SK-N-SH (cell line): ENCODE data around the gene MOK. TPM values are rescaled to one million over a fixed set of nuclear protein-coding genes. Genes with fewer than 3 reads are reported as not detected.
A peak's percentile ranks its signal among the peaks of the same experiment; 100 is the strongest.

Experiments used
- CTCF ChIA-PET: fragments of 300-600, 350-600 bp; formaldehyde crosslinking; extraction: SDS; loops from one replicate; lab custom pipeline; 2021; lab: Yijun Ruan, JAX
- POLR2A ChIA-PET: fragments of 350-600 bp; sonication (Branson Sonifier 250); formaldehyde crosslinking; extraction: SDS; loops from one replicate; lab custom pipeline; 2020; ENCODE audit warnings: antibody characterized with exemption, inconsistent platforms; lab: Yijun Ruan, JAX
- DNase-seq: peaks from one replicate; pipeline ENCODE4 v3.0.0; 2012
- H2AFZ ChIP-seq: fragments of 200-600 bp; sonication (generic); 2 replicates; pipeline ENCODE4 v1.8.1; 2016; ENCODE audit warnings: antibody characterized with exemption, mild to moderate bottlenecking, low read depth
- H3F3A ChIP-seq: fragments of 200-600 bp; sonication (generic); replicated peaks from 2 replicates; pipeline ENCODE3; 2016; ENCODE audit warnings: antibody characterized with exemption, mild to moderate bottlenecking; ENCODE audit not compliant: insufficient read depth
- H3K27ac ChIP-seq, 2 experiments: fragments of 200-500 bp in 1 of 2; fragments of 200-600 bp in 1 of 2; sonication (Bioruptor generic) in 1 of 2; sonication (generic), shearing (Covaris generic) in 1 of 2; 2 replicates each; pipeline versions ENCODE4 v1.5.1 to v1.6.1; 2014 to 2016; ENCODE audit warnings: low read depth in 2 of 2, inconsistent platforms in 1 of 2, low read length in 1 of 2, mild to moderate bottlenecking in 1 of 2, mixed read lengths in 1 of 2
- H3K27me3 ChIP-seq: fragments of 200-600 bp; sonication (generic), shearing (Covaris generic); 2 replicates; pipeline ENCODE4 v1.6.1; 2016; ENCODE audit warnings: mixed run types; ENCODE audit not compliant: insufficient read depth
- H3K36me3 ChIP-seq, 2 experiments: fragments of 200-500 bp in 1 of 2; fragments of 200-600 bp in 1 of 2; sonication (Bioruptor generic) in 1 of 2; sonication (generic) in 1 of 2; replicated peaks in 1 of 2; 2 replicates each; pipeline versions ENCODE3 to v1.5.1; 2014 to 2016; ENCODE audit warnings: low read length in 1 of 2, mild to moderate bottlenecking in 1 of 2; ENCODE audit not compliant: insufficient read depth in 2 of 2, control insufficient read depth in 1 of 2
- H3K4me1 ChIP-seq, 2 experiments: fragments of 200-500 bp in 1 of 2; fragments of 200-600 bp in 1 of 2; sonication (Bioruptor generic) in 1 of 2; sonication (generic), shearing (Covaris generic) in 1 of 2; 2 replicates each; pipeline versions ENCODE4 v1.5.1 to v1.6.1; 2014 to 2016; ENCODE audit warnings: low read depth in 1 of 2, low read length in 1 of 2, mixed run types in 1 of 2; ENCODE audit not compliant: insufficient read depth in 2 of 2, control insufficient read depth in 1 of 2
- H3K4me2 ChIP-seq: fragments of 200-600 bp; sonication (generic), shearing (Covaris generic); 2 replicates; pipeline ENCODE4 v1.6.1; 2017; ENCODE audit warnings: mixed run types
- H3K4me3 ChIP-seq, 2 experiments: fragments of 200-500 bp in 1 of 2; fragments of 200-600 bp in 1 of 2; sonication (Bioruptor generic) in 1 of 2; sonication (generic), shearing (Covaris generic) in 1 of 2; 2 replicates each; pipeline versions ENCODE4 v1.5.1 to v1.8.1; 2014 to 2016; ENCODE audit warnings: low read depth in 2 of 2, inconsistent platforms in 1 of 2, low read length in 1 of 2, mild to moderate bottlenecking in 1 of 2, mixed read lengths in 1 of 2, moderate library complexity in 1 of 2
- H3K79me2 ChIP-seq: fragments of 200-600 bp; sonication (generic); 2 replicates; pipeline ENCODE4 v1.8.1; 2017; ENCODE audit warnings: mild to moderate bottlenecking; ENCODE audit not compliant: insufficient read depth
- H3K9ac ChIP-seq: fragments of 200-600 bp; sonication (generic); 2 replicates; pipeline ENCODE4 v1.6.1; 2017; ENCODE audit warnings: mixed run types
- H3K9me2 ChIP-seq: fragments of 200-600 bp; sonication (generic); 2 replicates; pipeline ENCODE4 v1.6.1; 2017; ENCODE audit warnings: mixed run types
- H3K9me3 ChIP-seq: fragments of 200-600 bp; sonication (generic); 2 replicates; pipeline ENCODE4 v1.6.1; 2017; ENCODE audit warnings: mixed run types, mild to moderate bottlenecking, moderate library complexity
- H4K20me1 ChIP-seq: fragments of 200-600 bp; sonication (generic); 2 replicates; pipeline ENCODE4 v1.6.1; 2017; ENCODE audit warnings: mild to moderate bottlenecking, mixed run types; ENCODE audit not compliant: insufficient read depth
- EZH2phosphoT487 ChIP-seq: fragments of 200-600 bp; sonication (generic); IDR thresholded peaks from 2 replicates; pipeline ENCODE4 v1.6.1; 2017; ENCODE audit warnings: low read depth, mixed run types, mild to moderate bottlenecking, antibody characterized with exemption, moderate library complexity, borderline replicate concordance
- FOXJ3 ChIP-seq: sonication (generic); formaldehyde crosslinking; IDR thresholded peaks from 2 replicates; pipeline ENCODE4 v1.5.1; 2020; ENCODE audit warnings: mild to moderate bottlenecking, missing genetic modification reagents
- FOXM1 ChIP-seq: IDR thresholded peaks from 2 replicates; pipeline ENCODE4 v1.4.0; 2012; ENCODE audit warnings: low read depth, mild to moderate bottlenecking
- NFIC ChIP-seq: IDR thresholded peaks from 2 replicates; pipeline ENCODE4 v1.4.0; 2012; ENCODE audit warnings: borderline replicate concordance
- RCOR1 ChIP-seq: fragments of 150-350 bp; IDR thresholded peaks from 2 replicates; pipeline ENCODE4 v1.6.1; 2017; ENCODE audit warnings: antibody characterized with exemption, low read length
- SMC3 ChIP-seq: IDR thresholded peaks from 2 replicates; pipeline ENCODE4 v1.6.1; 2012; ENCODE audit warnings: low read depth, low read length, improper control_type of control experiment
- TEAD4 ChIP-seq: IDR thresholded peaks from 2 replicates; pipeline ENCODE4 v1.4.0; 2012; ENCODE audit warnings: mild to moderate bottlenecking, borderline replicate concordance; ENCODE audit not compliant: insufficient read depth
- WGBS: methylation state at CpG from one replicate; pipeline ENCODE4 v1.1.6; 2017; ENCODE audit warnings: low lambda C conversion rate; 5-methylcytosine and 5-hydroxymethylcytosine counted together
- polyA plus RNA-seq, 3 experiments: library from polyadenylated mRNA; depleted of rRNA; stranded (reverse); fragments of >200 nt; gene quantifications; 2 replicates each; pipeline ENCODE4 v1.2.3, GENCODE V29; 2012
- TF ChIP-seq, protein P1 (sequence below): IDR thresholded peaks from 2 replicates; pipeline ENCODE4 v1.6.1; 2012; ENCODE audit warnings: mild to moderate bottlenecking, low read depth, low read length, moderate library complexity
- TF ChIP-seq, protein P2 (sequence below): IDR thresholded peaks from 2 replicates; pipeline ENCODE4 v1.4.0; 2012; ENCODE audit warnings: low read depth, borderline replicate concordance
- TF ChIP-seq, protein P3 (sequence below): fragments of 150-350 bp; IDR thresholded peaks from 2 replicates; pipeline ENCODE4 v1.6.1; 2016; ENCODE audit warnings: mild to moderate bottlenecking, low read depth, low read length
- TF ChIP-seq, protein P4 (sequence below): IDR thresholded peaks from 2 replicates; pipeline ENCODE4 v1.4.0; 2012; ENCODE audit warnings: low read depth

MOK gene
- polyA plus RNA-seq, 1 of the 3 experiments (the other 2 are of a cell fraction), result 13.3 TPM

DNA sequence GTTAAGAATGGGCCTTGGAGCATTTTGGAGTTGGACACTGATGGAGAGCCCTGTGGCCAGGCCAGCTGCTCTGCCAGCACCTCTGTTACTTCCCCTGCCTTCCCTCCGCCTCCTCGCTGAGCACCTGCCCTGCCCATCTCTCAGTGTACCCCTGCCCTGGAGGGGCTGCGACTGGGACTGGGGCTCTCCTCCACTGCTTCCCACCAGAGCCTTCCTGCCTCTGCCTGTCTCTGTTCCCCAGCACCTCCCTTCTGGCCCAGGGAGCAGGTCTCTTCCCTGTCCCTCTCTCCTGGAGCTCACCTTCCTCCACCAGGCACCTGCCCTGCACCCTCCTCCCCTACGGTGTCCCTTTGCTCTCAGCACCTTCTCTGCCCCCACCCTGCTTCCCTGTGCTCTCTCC, 103.2 kb downstream of the MOK start:
- POLR2A ChIA-PET, result no interaction called here

More for the DNA sequence above, 103.2 kb downstream of the MOK start:
- Histone ChIP-seq H3K9ac (no peak overlapping the region), H3K4me2 (no peak overlapping the region), H3K9me3 (no peaks in the 10 kb centered on the region), H4K20me1 (0 out of 2 replicates have a peak, but pooled peaks cover 9% of the 10 kb centered on the region), H3K36me3 (peaks cover 23 to 26% of the 10 kb centered on the region in 2 experiments), H3K4me1 (peaks cover 0 to 37% of the 10 kb centered on the region in 2 experiments; a peak in 2 of 4 replicates), H2AFZ (no peak overlapping the region), H3F3A (no peaks in the 10 kb centered on the region), H3K27ac (peak overlapping the region in 1 of 2 experiments; percentile 23; a peak in 1 of 4 replicates), H3K27me3 (no peaks in the 10 kb centered on the region), H3K9me2 (no peaks in the 10 kb centered on the region), H3K4me3 (no peak overlapping the region), H3K79me2 (peaks cover 39% of the 10 kb centered on the region; the same call in 1 of the 2 replicates)
- 94% methylated on average over 4 of the region's 4 CpGs for WGBS
- CTCF ChIA-PET, result interaction anchor here (0.9 to 1.0 kb wide), 2 partner anchors 113 to 115 kb away, joined by 3 to 6 read pairs; no protein-coding TSS in a partner anchor
- no peak for DNase-seq
- TF ChIP-seq TEAD4 (no peak), SMC3 (no peak), FOXJ3 (CRISPR knock-in tag) (no peak), RCOR1 (no peak), EZH2phosphoT487 (no peak), FOXM1 (no peak), NFIC (no peak)
- TF ChIP-seq, protein P1, sequence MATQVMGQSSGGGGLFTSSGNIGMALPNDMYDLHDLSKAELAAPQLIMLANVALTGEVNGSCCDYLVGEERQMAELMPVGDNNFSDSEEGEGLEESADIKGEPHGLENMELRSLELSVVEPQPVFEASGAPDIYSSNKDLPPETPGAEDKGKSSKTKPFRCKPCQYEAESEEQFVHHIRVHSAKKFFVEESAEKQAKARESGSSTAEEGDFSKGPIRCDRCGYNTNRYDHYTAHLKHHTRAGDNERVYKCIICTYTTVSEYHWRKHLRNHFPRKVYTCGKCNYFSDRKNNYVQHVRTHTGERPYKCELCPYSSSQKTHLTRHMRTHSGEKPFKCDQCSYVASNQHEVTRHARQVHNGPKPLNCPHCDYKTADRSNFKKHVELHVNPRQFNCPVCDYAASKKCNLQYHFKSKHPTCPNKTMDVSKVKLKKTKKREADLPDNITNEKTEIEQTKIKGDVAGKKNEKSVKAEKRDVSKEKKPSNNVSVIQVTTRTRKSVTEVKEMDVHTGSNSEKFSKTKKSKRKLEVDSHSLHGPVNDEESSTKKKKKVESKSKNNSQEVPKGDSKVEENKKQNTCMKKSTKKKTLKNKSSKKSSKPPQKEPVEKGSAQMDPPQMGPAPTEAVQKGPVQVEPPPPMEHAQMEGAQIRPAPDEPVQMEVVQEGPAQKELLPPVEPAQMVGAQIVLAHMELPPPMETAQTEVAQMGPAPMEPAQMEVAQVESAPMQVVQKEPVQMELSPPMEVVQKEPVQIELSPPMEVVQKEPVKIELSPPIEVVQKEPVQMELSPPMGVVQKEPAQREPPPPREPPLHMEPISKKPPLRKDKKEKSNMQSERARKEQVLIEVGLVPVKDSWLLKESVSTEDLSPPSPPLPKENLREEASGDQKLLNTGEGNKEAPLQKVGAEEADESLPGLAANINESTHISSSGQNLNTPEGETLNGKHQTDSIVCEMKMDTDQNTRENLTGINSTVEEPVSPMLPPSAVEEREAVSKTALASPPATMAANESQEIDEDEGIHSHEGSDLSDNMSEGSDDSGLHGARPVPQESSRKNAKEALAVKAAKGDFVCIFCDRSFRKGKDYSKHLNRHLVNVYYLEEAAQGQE, result no peak
- TF ChIP-seq, protein P2, sequence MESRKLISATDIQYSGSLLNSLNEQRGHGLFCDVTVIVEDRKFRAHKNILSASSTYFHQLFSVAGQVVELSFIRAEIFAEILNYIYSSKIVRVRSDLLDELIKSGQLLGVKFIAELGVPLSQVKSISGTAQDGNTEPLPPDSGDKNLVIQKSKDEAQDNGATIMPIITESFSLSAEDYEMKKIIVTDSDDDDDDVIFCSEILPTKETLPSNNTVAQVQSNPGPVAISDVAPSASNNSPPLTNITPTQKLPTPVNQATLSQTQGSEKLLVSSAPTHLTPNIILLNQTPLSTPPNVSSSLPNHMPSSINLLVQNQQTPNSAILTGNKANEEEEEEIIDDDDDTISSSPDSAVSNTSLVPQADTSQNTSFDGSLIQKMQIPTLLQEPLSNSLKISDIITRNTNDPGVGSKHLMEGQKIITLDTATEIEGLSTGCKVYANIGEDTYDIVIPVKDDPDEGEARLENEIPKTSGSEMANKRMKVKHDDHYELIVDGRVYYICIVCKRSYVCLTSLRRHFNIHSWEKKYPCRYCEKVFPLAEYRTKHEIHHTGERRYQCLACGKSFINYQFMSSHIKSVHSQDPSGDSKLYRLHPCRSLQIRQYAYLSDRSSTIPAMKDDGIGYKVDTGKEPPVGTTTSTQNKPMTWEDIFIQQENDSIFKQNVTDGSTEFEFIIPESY, result no peak
- TF ChIP-seq, protein P3, sequence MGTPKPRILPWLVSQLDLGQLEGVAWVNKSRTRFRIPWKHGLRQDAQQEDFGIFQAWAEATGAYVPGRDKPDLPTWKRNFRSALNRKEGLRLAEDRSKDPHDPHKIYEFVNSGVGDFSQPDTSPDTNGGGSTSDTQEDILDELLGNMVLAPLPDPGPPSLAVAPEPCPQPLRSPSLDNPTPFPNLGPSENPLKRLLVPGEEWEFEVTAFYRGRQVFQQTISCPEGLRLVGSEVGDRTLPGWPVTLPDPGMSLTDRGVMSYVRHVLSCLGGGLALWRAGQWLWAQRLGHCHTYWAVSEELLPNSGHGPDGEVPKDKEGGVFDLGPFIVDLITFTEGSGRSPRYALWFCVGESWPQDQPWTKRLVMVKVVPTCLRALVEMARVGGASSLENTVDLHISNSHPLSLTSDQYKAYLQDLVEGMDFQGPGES, result no peak
- TF ChIP-seq, protein P4, sequence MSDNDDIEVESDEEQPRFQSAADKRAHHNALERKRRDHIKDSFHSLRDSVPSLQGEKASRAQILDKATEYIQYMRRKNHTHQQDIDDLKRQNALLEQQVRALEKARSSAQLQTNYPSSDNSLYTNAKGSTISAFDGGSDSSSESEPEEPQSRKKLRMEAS, result no peak
